Measurements from ENCODE around the gene NCAPD3.

The NCAPD3 gene

DNA sequence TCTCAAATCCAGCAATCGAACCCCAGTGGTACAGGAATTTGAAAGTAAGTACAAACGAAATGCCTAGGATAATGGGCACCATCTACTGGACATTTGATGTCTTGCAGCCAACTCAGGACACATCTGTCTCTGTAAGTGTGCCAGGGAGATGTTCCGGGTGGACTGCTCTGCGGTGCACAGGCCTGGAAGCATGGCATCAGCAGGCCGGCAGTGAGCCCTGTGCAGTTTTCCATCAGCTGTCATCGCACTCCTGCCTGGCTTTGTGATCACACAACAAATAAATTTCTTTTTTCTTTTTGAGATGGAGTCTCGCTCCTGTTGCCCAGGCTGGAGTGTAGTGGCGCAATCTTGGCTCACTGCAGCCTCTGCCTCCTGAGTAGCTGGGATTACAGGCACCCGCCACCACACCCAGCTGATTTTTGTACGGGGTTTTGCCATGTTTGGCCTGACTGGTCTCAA lies 83.9 kb downstream of the NCAPD3 start:
- TF ChIP-seq, protein P1, sequence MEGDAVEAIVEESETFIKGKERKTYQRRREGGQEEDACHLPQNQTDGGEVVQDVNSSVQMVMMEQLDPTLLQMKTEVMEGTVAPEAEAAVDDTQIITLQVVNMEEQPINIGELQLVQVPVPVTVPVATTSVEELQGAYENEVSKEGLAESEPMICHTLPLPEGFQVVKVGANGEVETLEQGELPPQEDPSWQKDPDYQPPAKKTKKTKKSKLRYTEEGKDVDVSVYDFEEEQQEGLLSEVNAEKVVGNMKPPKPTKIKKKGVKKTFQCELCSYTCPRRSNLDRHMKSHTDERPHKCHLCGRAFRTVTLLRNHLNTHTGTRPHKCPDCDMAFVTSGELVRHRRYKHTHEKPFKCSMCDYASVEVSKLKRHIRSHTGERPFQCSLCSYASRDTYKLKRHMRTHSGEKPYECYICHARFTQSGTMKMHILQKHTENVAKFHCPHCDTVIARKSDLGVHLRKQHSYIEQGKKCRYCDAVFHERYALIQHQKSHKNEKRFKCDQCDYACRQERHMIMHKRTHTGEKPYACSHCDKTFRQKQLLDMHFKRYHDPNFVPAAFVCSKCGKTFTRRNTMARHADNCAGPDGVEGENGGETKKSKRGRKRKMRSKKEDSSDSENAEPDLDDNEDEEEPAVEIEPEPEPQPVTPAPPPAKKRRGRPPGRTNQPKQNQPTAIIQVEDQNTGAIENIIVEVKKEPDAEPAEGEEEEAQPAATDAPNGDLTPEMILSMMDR (IDR thresholded peaks at IDR 0.05; ENCODE audit: insufficient read depth, low read depth, low read length, missing control alignments) = peak; percentile 74
- DNase-seq (ENCODE audit: low read depth) = peak; percentile 66
- no peak overlapping the region for H3K4me3 ChIP-seq (ENCODE audit: low read depth, low read length)

DNA sequence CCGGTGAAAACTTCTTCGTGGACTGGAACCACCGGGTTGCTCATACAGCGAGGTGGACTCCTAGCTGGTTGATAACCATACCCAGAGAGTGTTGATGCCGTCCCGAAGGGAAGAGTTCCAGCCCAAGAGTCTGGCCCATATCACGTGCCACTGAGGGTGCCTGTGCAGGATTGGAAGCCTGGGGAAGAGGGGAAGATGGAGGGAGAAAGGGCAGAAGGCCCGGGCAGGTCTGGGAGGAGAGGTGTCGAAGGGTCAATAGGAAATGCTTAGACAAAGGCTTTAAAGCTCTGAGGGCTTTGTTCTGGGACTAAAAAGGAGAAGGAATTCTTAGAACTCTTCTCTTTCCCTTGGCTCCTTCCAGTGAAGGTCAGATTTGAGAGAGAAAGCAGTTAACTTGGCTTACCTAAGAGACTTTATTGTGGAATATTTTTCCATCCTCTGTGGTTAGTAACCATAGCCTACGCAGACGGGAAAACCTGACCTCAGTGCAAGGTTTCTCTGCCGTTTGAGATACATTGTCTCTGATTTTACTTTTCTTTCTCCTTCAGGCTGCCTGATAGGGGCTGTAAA lies 84.4 kb downstream of the NCAPD3 start:
- DNase-seq (ENCODE audit: low read depth) = no peak
- H3K4me3 ChIP-seq (ENCODE audit: low read depth, low read length) = no peak overlapping the region
- TF ChIP-seq, protein P1 (IDR thresholded peaks at IDR 0.05; ENCODE audit: insufficient read depth, low read depth, low read length, missing control alignments) = no peak

DNA sequence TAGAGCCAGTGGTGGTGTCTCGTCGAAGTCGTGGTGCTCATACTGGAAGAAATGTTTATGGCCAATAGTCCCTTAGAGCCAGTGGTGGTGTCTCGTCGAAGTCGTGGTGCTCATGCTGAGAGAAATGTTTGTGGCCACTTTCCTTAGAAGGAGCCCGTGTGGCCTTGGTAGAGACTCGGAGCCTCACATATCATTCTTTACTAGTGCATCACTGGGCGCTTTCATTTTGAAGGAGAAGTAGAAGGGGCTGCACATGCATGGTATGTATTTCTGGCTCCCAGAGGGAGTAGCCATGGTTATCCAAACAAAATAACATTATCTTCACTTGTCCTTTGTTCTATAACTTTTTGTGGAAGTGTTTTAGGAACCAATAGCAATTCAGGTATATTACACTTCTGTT lies 85.4 kb downstream of the NCAPD3 start:
- no peak for DNase-seq (ENCODE audit: low read depth)
- TF ChIP-seq, protein P1 (IDR thresholded peaks at IDR 0.05; ENCODE audit: insufficient read depth, low read depth, low read length, missing control alignments) = no peak
- no peak overlapping the region for H3K4me3 ChIP-seq (ENCODE audit: low read depth, low read length)

DNA sequence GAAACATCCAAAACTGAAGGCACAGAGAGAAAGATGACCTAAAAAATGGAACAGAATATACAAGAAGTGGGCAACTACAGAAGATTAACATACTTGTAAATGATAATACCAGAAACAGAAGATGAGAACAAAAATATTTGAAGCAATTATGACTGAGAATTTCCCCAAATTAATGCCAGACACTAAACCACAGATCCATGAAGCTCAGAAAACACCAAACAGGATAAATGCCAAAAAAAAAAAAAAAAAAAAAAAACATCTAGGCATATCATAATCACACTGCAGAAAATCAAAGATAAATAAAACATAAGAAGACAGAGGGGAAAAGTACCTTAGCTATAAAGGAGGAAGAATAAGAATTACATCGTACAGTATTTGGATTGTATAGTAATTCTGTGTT lies 89.6 kb downstream of the NCAPD3 start:
- TF ChIP-seq, protein P1 (IDR thresholded peaks at IDR 0.05; ENCODE audit: insufficient read depth, low read depth, low read length, missing control alignments) = no peak
- no peak overlapping the region for H3K4me3 ChIP-seq (ENCODE audit: low read depth, low read length)
- no peak for DNase-seq (ENCODE audit: low read depth)

DNA sequence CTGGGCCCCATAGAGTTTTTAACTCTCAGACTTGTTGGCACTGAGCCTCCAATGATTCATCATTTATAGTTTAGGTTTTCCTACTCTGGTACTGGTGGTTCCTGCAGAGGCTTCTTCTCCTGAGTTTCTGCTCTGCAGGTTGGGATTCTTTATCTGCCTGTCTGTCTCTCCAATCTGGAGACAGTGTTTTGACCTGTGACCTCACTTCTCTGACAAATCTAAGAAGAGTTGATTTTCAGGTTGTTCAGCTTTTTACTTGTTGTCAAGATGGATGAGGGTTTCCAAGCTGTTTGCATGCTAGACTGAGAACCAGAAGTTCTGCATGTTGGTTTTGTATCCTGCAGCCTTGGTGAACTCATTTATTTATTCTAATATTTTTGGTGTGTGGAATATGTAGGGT lies 91.0 kb downstream of the NCAPD3 start:
- TF ChIP-seq, protein P1 (IDR thresholded peaks at IDR 0.05; ENCODE audit: insufficient read depth, low read depth, low read length, missing control alignments) = no peak
- no peak for DNase-seq (ENCODE audit: low read depth)
- no peak overlapping the region for H3K4me3 ChIP-seq (ENCODE audit: low read depth, low read length)

DNA sequence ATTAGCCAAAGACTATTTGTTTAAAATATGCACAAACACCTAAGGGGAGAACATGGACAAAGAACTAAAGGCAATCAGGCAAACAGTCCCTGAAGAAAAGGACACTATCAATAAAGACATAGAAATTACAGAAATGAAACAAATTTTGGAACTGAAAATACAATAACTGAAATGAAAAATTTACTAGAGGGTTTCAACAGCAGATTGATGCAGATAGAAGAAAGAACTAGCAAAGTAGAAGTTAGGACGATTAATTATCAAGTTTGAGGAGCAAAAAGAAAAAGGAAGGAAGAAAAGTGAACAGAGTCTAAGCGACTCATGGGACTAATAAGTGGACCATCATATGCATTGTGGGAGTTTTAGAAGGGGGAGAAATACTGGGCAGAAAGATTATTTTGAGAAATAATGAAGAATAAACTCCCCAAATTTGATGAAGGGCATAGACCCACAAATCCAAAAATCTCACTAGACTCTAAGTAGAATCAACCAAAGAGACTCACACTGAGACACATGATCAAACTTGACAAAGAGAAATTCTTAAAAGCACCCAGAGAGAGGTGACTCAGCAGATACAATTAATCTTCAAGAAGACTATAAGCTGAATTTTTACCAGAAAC lies 92.0 kb downstream of the NCAPD3 start:
- no peak for DNase-seq (ENCODE audit: low read depth)
- TF ChIP-seq, protein P1 (IDR thresholded peaks at IDR 0.05; ENCODE audit: insufficient read depth, low read depth, low read length, missing control alignments) = no peak
- no peak overlapping the region for H3K4me3 ChIP-seq (ENCODE audit: low read depth, low read length)
